Measurements from ENCODE around the gene CFAP20DC. TPM values are rescaled to one million over a fixed set of nuclear protein-coding genes. Genes with fewer than 3 reads are reported as not detected.

The CFAP20DC gene
- total and polyA plus RNA-seq, 2 of the 13 experiments (the other 11 are each of a cell fraction or from before 2014, with no cell fraction given): not detected

DNA sequence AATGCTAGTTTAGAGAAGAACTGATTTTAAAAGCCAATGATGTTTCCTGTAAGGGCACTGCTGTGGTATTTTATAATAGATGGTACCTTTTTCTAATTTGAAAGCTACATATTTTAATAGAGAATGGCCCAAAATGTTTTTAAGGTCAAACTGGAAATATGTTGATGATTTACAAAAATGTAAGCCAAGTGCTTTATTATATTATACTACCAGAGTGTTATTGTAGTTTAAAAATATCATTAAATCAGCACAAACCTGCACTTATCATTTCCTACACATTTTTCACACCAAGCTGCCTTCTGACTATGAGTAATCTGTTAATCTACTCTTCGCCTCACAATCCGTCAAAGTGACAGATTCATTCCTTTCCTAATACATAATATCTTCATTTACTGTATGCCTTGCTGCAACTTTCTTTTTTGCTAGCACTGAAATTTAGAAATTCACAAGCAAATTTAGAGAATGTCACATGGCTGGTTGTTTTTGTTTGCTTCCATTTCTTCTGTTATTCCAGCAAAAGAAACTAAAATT is 256.8 kb downstream of the CFAP20DC start:
- Histone ChIP-seq H3K36me3 (replicated peaks in 1 of 2; ENCODE audit: control insufficient read depth in 1 of 2, insufficient read depth in 2 of 2, low read length in 2 of 2) (no peaks in the 10 kb centered on the region), H2AFZ (ENCODE audit: low read length) (no peak overlapping the region), H3K27ac (ENCODE audit: extremely low read length, insufficient read depth, low read length) (no peak overlapping the region), H3K9ac (ENCODE audit: insufficient read depth, low read depth, low read length) (no peak overlapping the region), H3K4me2 (ENCODE audit: low read depth, low read length) (no peak overlapping the region), H3K4me1 (ENCODE audit: insufficient read depth, low read length) (peaks cover 13% of the 10 kb centered on the region; the same call in 1 of the 2 replicates), H3K9me3 (ENCODE audit: low read length) (no peaks in the 10 kb centered on the region), H3K4me3 (replicated peaks in 1 of 3; ENCODE audit: insufficient read depth in 1 of 3, low read depth in 2 of 3, low read length in 3 of 3) (no peak overlapping the region), H3K79me2 (ENCODE audit: insufficient read depth, low read length) (no peaks in the 10 kb centered on the region), H3K27me3 (ENCODE audit: control insufficient read depth in 1 of 2, insufficient read depth in 2 of 2, low read length in 2 of 2) (no peaks in the 10 kb centered on the region), H4K20me1 (ENCODE audit: insufficient read depth, low read length) (no peaks in the 10 kb centered on the region)
- CTCF ChIA-PET (ENCODE audit: low intra/inter-chr PET ratio, low total read pairs): no interaction called here
- intact Hi-C loops (cut with micrococcal nuclease; ENCODE audit: unreplicated experiment) (no loop called here), in situ Hi-C loops (cut with HindIII; ENCODE audit: extremely low pct_ligation_motif_present, low pct_unique_long_range_greater_than_20kb) (no loop called here)
- no TSS peak for BruUV-seq (replicated peaks)
- POLR2A ChIA-PET: no interaction called here
- FAIRE-seq (no peak), DNase-seq (ENCODE audit: low spot score) (no peak), ATAC-seq (no peak)
- 70% methylated on average over 2 of the region's 2 CpGs for WGBS (ENCODE audit: low lambda C conversion rate)
- no peak for TF ChIP-seq ZNF460 (CRISPR knock-in tag; IDR thresholded peaks at IDR 0.05; ENCODE audit: borderline replicate concordance)
- TF ChIP-seq ZFY (CRISPR knock-in tag; IDR thresholded peaks at IDR 0.05): no peak
- TF ChIP-seq RELA (CRISPR knock-in tag; IDR thresholded peaks at IDR 0.05): no peak
- no peak for TF ChIP-seq ZNF570 (CRISPR knock-in tag; IDR thresholded peaks at IDR 0.05; ENCODE audit: borderline replicate concordance)
- TF ChIP-seq KLF13 (CRISPR knock-in tag; IDR thresholded peaks at IDR 0.05): no peak
- no peak for TF ChIP-seq KDM3A (CRISPR knock-in tag; IDR thresholded peaks at IDR 0.05; ENCODE audit: low read depth)
- TF ChIP-seq DMTF1 (CRISPR knock-in tag; IDR thresholded peaks at IDR 0.05): no peak
- TF ChIP-seq RFXAP (CRISPR knock-in tag; IDR thresholded peaks at IDR 0.05; ENCODE audit: borderline replicate concordance): no peak
- no peak for TF ChIP-seq ZNF232 (CRISPR knock-in tag; IDR thresholded peaks at IDR 0.05; ENCODE audit: borderline replicate concordance)
- TF ChIP-seq POLR2G (IDR thresholded peaks at IDR 0.05; ENCODE audit: low read depth, low read length): no peak
- no peak for TF ChIP-seq PRDM10 (CRISPR knock-in tag; IDR thresholded peaks at IDR 0.05; ENCODE audit: low read depth)
- TF ChIP-seq ZNF512B (CRISPR knock-in tag; IDR thresholded peaks at IDR 0.05; ENCODE audit: borderline replicate concordance): no peak
- TF ChIP-seq, protein P1, sequence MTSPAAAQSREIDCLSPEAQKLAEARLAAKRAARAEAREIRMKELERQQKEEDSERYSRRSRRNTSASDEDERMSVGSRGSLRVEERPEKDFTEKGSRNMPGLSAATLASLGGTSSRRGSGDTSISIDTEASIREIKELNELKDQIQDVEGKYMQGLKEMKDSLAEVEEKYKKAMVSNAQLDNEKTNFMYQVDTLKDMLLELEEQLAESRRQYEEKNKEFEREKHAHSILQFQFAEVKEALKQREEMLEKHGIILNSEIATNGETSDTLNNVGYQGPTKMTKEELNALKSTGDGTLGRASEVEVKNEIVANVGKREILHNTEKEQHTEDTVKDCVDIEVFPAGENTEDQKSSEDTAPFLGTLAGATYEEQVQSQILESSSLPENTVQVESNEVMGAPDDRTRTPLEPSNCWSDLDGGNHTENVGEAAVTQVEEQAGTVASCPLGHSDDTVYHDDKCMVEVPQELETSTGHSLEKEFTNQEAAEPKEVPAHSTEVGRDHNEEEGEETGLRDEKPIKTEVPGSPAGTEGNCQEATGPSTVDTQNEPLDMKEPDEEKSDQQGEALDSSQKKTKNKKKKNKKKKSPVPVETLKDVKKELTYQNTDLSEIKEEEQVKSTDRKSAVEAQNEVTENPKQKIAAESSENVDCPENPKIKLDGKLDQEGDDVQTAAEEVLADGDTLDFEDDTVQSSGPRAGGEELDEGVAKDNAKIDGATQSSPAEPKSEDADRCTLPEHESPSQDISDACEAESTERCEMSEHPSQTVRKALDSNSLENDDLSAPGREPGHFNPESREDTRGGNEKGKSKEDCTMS (CRISPR knock-in tag; conservative IDR thresholded peaks at IDR 0.05): no peak

All from HepG2 (cell line).